Dermis blood vessel endothelial cell (primary cell): Measurements from ENCODE around the gene PPP1R11. TPM values are rescaled to one million over a fixed set of nuclear protein-coding genes. Genes with fewer than 3 reads are reported as not detected.
"Not testable (repeated sequence)": the region's sequence is repeated elsewhere in the genome, so short reads cannot be mapped to it uniquely, and the experiment has no call there.

Source experiments
- DNase-seq: peaks from one replicate; pipeline ENCODE4 v3.0.0; 2010
- total RNA-seq: library from RNA; depleted of rRNA; stranded (reverse); fragments of >200 nt; gene quantifications from 2 replicates; pipeline ENCODE4 v1.2.3, GENCODE V29; 2014

Gene PPP1R11
- 14.0 and 15.0 TPM in 2 replicates for total RNA-seq

- DNase-seq = peak; percentile 99
Measured at GRCh38 chr6:30066577-30067459, at the start of gene PPP1R11. PPP1R11 (plus strand) TSS chr6:30067198; CDS start chr6:30067411, 213 bp downstream.

DNA sequence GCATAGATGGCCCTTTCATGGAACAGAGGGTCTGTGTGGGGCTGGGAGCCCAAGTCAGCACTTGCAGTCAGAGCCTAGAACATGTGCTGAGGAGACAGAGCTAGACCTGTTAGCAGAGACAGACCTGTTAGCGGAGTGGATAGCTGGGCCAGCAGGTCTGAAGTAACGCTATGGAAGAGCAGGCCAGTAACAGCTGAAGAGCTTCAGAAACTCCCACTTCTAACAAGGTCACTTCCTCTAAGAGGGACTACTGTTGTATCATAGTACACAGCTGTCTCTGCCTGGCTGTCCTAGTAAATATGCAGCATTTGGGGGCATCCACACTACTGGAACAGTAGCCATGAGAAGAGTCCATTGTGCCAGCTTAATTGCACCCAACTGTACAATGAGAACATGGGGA lies 47.2 kb upstream of the PPP1R11 start:
- no peak for DNase-seq

GRCh38 chr6:30020626-30021025 lies 46.4 kb upstream of the PPP1R11 start:
- DNase-seq = no peak

DNA sequence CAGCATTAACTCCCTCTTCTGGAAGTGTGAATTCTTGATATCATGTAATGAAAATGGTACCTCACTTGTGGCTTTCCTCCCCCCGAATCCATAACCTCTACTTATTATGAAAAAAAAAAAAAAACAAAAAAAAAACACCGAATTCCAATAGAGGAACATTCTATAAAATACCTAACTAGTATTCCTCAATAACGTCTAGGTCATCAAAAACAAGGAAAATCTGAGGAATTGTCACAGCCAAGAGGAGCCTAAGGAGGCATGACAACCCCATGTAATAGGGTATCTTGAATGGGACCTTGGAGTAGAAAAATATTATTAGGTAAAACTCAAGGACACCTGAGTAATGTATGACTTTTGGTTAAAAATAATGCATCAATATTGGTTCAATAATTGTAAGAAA lies 44.8 kb upstream of the PPP1R11 start:
- DNase-seq = no peak

DNA sequence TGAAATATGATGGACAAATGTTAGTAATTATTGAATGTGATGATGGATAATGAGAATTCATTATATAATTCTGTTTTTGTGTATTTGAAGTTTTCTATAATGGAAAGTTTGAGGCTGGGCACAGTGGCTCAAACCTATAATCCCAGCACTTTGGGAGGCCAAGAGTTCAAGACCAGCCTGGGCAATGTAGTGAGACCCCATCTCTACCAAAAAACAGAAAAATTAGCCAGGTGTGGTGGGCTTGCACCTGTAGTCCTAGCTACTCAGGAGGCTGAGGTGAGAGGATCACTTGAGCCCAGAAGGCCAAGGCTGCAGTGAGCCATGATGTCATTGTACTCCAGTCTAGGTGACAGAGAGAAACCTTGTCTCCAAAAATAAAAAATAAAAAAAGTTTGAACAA lies 44.3 kb upstream of the PPP1R11 start:
- not testable (repeated sequence) for DNase-seq

- no peak for DNase-seq
Measured at GRCh38 chr6:30025186-30025585, 41.8 kb upstream of the PPP1R11 start.

GRCh38 chr6:30029588-30029987 lies 37.4 kb upstream of the PPP1R11 start:
- DNase-seq = no peak

DNA sequence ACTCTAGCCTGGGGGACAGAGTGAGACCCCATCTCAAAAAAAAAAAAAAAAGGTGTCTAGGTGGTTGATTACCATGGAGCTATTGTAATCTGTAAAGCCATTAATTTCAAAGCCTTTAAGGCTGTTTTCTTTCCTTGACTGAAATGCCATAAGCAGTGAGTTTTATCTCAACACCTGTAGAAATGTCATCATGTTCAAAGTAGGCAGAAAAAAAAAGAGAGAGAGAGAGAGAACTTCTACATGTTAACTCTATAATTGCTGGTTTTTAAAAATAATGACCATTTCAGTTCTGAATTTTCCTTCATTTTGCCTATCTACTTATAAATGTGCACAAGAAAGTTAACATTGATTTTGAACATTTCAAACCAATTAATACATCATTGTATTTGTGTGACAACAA lies 35.6 kb upstream of the PPP1R11 start:
- DNase-seq = no peak

DNA sequence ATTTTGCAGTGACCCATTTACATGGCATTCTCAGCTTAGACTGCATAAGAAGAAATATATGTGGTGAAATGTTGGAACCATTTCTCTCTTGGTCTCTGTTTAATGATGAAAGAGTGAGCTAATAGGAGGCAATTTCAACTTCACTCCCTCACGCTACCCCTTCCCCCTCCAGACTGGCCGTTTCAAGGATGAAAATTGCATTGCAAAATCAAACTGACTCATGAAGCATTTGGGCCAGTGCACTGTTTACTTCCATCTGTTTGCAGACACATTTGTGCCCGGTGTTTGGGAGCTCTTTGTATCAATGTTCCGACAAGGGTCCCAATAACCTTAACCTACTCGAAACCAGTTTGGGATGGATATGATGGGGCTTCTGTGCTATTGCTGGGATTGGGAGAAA lies 33.6 kb upstream of the PPP1R11 start:
- not testable (repeated sequence) for DNase-seq

- no peak for DNase-seq
Measured at GRCh38 chr6:30035784-30036183, 31.2 kb upstream of the PPP1R11 start.

GRCh38 chr6:30037182-30037788 lies 29.7 kb upstream of the PPP1R11 start:
- DNase-seq = peak; percentile 40

DNA sequence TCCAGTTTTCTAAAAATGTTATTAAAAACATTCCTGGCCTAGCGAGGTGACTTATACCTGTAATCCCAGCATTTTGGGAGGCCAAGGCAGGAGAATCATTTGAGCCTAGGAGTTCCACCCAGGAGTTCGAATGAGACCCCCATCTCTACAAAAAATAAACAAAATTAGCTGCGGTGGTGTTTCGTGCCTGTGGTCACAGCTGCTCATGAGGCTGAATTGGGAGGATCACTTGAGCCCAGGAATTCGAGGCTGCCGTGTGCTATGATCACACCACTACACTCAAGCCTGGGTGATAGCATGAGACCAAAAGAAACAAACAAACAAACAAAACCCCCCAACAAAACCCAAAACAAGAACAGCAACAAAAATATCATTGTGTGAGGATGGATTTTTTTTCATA lies 25.8 kb upstream of the PPP1R11 start:
- no peak for DNase-seq

DNA sequence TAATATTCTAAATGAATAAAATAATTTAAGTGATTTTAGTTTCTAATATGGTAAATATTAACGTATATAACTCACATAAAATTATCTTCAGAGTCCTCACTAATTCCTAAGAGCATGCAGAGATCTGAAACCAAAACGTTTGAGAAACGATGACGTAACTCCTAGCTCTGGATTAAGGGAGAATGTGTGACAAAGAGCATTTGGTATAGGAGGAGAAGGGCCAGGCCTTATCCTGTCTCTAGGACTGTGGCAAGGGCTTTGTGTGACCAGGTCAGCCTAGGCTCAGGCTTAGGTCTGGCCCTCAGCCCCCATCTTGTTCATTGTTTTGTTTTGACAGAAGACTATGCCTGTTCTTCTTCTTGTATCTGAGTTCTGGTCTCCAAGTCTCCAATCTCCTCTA lies 25.2 kb upstream of the PPP1R11 start:
- no peak for DNase-seq

GRCh38 chr6:30042476-30042875 lies 24.5 kb upstream of the PPP1R11 start:
- DNase-seq = no peak

DNA sequence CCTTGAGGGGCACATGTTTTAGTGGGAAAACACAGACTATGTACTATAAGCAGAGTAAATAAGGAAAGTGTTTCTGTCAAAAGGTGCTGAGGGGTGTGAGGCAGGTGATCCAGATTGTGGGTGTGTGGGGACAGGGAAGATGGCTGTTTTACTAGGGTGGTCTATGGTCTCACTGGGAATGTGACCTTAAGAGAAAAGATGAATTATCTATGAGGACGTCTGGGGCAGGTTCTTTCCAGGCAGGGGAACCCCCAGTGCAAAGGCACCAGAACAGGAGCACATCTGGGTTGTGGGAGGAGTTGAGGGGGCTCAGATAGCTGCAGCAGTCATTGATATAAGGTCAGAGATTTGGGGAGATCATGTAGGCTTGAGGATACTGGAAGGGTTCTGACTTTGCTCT lies 24.1 kb upstream of the PPP1R11 start:
- DNase-seq = no peak

GRCh38 chr6:30043744-30044143 lies 23.3 kb upstream of the PPP1R11 start:
- no peak for DNase-seq

DNA sequence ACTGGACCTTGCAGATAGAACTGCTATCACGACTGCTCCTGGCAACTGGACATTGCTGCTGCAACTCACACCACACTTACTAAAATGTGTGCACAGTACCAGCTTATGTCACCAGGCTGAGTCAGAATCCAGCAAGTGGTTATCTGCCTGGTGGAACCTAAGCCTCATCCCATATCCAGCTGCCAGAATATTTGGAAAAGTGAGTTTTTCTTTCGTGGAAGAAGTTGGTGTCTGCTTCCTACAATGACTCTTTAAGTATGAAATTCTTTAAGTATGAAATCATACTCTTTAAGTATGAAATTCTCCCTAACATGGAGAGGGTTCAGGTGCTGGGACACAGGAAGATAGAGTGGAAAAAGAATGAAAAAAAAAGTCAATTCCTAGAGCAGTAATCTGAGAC lies 22.4 kb upstream of the PPP1R11 start:
- DNase-seq = peak; percentile 4

DNA sequence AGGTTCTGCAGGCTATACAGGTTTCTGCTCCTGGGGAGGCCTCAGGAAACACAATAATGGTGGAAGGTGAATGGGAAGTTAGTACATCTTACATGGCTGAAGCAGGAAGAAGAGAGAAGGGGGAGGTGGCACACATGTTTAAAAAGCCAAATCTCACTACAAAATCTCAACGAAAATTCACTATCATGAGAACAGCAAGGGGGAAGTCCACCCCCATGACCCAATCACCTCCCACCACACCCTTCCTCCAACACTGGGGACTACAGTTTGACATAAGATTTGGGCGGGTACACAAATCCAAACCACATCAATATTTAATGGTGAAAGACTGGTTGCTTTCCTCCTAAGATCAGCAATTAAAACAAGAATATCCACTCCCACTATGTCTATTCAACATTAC lies 19.8 kb upstream of the PPP1R11 start:
- no peak for DNase-seq

- no peak for DNase-seq
Measured at GRCh38 chr6:30053682-30054081, 13.3 kb upstream of the PPP1R11 start.

DNA sequence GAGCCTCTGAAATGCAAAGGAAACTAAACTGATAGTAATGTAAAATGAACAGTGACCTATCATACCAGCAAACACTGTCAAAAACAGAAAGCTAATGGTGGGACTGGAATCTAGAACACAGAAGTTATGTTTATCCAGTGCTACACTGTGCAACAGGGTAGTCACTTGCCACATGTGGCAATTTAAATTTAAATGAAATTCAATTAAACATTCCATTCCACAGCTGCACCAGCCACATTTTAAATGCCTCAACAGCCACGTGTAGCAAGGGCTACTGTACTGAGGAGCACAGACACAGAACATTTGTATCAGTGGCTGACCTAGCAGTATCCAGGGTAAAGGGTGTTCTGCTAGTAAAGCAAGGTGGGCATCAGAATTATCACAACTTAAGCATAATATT lies 11.5 kb upstream of the PPP1R11 start:
- no peak for DNase-seq

DNA sequence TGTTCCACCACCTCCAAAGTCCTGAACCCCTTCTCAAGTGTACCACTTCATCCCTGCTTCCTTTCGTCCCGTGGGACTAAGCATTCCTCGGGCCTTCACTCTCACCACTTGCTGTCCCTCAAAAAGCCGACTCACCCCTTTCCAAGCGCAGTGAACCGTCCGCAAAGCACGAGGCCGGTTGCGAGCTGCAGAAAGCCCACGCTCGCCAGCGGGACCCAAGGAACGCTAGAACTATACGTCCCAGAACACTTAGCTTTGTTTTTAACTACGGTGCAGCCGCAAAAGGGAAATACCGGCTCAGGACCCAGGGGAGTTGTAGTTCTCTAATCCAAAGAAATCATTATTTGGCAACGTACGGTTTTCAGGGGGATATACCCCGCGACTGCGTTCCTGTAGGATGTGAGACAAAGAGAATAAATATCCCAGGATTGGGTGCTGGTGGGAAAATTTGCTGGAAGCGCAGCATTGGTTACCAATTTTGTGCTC lies 6.3 kb upstream of the PPP1R11 start:
- DNase-seq = peak; percentile 51

DNA sequence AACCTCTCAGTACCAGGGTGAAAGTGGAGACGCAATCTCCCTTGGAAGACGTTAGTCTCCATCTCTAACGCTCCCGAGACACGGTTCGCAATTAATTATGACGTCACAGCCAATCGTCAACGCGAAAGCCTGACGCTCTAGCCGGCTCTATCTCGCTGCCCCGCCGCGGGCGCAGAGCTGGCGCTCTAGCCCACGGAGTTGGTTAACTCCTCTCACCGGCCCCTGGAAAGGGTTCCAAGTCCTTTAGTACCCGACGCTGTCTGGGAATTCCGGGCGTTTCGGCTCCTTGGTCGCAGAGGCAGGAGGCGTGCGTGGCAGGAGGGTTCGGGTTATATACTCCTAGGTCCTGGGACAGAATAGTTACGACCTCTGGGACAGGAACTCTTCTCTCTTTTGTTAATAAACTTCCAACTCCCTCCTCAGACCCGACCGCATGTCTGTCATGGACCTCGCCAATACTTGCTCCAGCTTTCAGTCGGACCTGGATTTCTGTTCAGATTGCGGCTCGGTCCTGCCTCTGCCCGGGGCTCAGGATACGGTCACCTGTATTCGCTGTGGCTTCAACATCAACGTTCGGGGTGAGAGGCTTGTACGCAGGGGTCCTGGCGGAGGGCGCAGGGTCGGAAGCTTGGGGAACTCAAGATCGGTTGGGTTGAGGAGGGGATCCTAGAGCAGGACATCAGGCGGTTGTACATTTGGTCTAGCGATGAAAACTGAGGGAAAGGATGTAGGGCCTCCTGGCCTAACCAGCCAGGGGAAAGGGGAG lies 5.7 kb upstream of the PPP1R11 start, which contains the start of gene POLR1H:
TSS of gene POLR1H (plus strand) at position 174 of the 766 bp plus-strand sequence. CDS start at position 434, 260 bp downstream.
- DNase-seq = peak; percentile 98

DNA sequence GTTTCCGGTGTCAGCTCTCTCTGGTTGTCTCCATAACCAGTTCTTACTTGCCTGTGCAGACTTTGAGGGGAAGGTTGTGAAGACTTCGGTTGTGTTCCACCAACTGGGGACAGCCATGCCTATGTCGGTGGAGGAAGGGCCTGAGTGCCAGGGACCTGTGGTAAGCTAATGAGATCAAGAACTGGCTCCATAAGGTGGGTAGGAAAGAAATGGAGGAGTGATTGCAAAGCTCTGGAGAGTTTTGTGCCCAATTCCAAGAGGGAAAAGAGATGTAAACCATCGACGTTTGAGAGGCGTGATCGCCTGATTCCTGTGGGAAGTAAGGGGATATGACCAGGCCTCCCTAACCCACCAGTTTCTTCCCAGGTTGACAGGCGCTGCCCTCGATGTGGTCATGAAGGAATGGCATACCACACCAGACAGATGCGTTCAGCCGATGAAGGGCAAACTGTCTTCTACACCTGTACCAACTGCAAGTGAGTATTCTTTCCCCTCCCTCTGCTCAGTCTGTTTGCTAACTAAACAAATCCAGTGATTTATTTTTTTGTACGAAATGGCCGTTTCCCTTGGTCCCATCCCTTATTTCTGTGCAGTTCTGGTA lies 5.0 kb upstream of the PPP1R11 start:
- DNase-seq = no peak
